Esophagus mucosa (tissue), 1 donor: Measurements from ENCODE around the gene MMP21. TPM values are rescaled to one million over a fixed set of nuclear protein-coding genes. Genes with fewer than 3 reads are reported as not detected.

Source experiments
- ATAC-seq: fragments of 200-7000 bp; cut with Tn5 transposase; one replicate; pipeline ENCODE4 v1.9.1; 2020
- total RNA-seq: library from RNA; stranded (reverse); gene quantifications from one replicate; pipeline ENCODE4 v1.2.4, GENCODE V29; 2023
- donor health status: DM: yes; HTN: yes; CAD: no.

Gene MMP21
- total RNA-seq, 1 donor from 2014 or later = 0.08 TPM

- ATAC-seq = no peak
Measured at GRCh38 chr10:125792342-125793300, 17.0 kb upstream of the MMP21 start.

GRCh38 chr10:125788156-125789034 is 12.8 kb upstream of the MMP21 start:
- no peak for ATAC-seq

GRCh38 chr10:125785791-125786190 is 10.2 kb upstream of the MMP21 start:
- ATAC-seq = no peak

GRCh38 chr10:125783957-125784356 is 8.3 kb upstream of the MMP21 start:
- no peak for ATAC-seq

- no peak for ATAC-seq
Measured at GRCh38 chr10:125783408-125783807, 7.8 kb upstream of the MMP21 start.

GRCh38 chr10:125782616-125783015 is 7.0 kb upstream of the MMP21 start:
- no peak for ATAC-seq

GRCh38 chr10:125782054-125782453 is 6.4 kb upstream of the MMP21 start:
- no peak for ATAC-seq

- ATAC-seq = no peak
Measured at GRCh38 chr10:125781374-125781773, 5.8 kb upstream of the MMP21 start.

GRCh38 chr10:125779403-125780327 is 4.0 kb upstream of the MMP21 start:
- no peak for ATAC-seq

GRCh38 chr10:125778556-125778955 is 2.9 kb upstream of the MMP21 start:
- no peak for ATAC-seq

GRCh38 chr10:125777806-125778205 is 2.2 kb upstream of the MMP21 start:
- ATAC-seq = no peak

- no peak for ATAC-seq
Measured at GRCh38 chr10:125774581-125775191, 935 bp downstream of the MMP21 start.

- no peak for ATAC-seq
Measured at GRCh38 chr10:125773687-125774543, 1.7 kb downstream of the MMP21 start.

GRCh38 chr10:125772864-125773180 is 2.8 kb downstream of the MMP21 start:
- ATAC-seq = no peak

- no peak for ATAC-seq
Measured at GRCh38 chr10:125772112-125772863, 3.3 kb downstream of the MMP21 start.

GRCh38 chr10:125770844-125771243 is 4.8 kb downstream of the MMP21 start:
- ATAC-seq = no peak

- ATAC-seq = no peak
Measured at GRCh38 chr10:125769175-125769574, 6.4 kb downstream of the MMP21 start.

GRCh38 chr10:125768219-125768855 is 7.3 kb downstream of the MMP21 start:
- ATAC-seq = no peak

GRCh38 chr10:125766511-125766910 is 9.1 kb downstream of the MMP21 start:
- no peak for ATAC-seq

- ATAC-seq = no peak
Measured at GRCh38 chr10:125765835-125766234, 9.8 kb downstream of the MMP21 start.
